Left hindlimb (tissue), 1 donor: Measurements from ENCODE around the gene LTO1.
"Not testable (repeated sequence)": the region's sequence is repeated elsewhere in the genome, so short reads cannot be mapped to it uniquely, and the experiment has no call there.

ENCODE experiments used
- DNase-seq: peaks from one replicate; pipeline ENCODE4 v3.0.0-alpha.2; 2018

Gene LTO1

GRCh38 chr11:69630017-69630416 lies 45.1 kb downstream of the LTO1 start:
- DNase-seq = no peak

DNA sequence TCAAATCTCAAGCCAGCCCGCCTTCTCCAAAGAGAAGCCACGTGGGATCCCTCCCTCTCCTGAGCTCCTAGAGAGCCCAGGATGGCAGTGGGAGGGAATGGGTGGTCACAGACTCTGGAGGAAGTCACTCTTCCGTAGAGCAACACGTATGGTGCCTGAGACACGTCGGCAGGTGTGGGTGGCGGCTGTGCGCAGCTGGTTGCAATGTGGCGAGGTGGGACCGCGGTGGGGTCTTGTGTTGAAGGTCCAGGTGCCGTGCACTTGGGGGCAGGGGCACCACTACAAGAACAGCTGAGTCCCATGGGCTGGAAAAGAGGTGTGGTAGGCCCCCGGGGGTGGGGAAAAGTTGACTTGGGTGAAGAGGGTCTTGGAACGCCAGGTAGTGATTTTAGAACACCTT lies 47.6 kb downstream of the LTO1 start:
- DNase-seq = no peak

GRCh38 chr11:69625476-69625875 lies 49.7 kb downstream of the LTO1 start:
- DNase-seq = no peak

GRCh38 chr11:69624293-69624692 lies 50.9 kb downstream of the LTO1 start:
- no peak for DNase-seq

DNA sequence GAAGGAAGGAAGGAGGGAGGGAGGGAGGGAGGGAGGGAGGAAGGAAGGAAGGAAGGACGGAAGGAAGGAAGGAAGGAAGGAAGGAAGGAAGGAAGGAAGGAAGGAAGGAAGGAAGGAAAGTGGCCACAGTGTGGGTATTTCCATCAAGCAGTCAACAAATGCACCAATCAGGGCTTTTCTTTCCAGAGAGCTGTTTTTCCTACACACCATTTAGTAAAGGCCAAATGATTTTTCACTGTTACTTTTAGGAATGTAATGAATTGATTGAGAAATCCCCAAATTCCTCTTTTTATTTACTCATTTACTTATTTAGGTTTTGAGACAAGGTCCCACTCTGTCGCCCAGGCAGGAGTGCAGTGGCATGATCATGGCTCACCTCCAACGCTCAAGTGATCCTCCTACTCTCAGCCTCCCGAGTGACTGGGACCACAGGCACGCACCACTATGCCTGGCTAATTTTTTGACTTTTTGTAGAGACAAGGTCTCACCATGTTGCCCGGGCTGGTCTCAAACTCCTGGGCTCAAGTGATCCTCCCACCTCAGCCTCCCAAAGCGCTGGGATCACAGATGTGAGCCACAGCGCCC lies 53.0 kb downstream of the LTO1 start:
- not testable (repeated sequence) for DNase-seq

- no peak for DNase-seq
Observed at GRCh38 chr11:69620683-69621290, 54.4 kb downstream of the LTO1 start.

DNA sequence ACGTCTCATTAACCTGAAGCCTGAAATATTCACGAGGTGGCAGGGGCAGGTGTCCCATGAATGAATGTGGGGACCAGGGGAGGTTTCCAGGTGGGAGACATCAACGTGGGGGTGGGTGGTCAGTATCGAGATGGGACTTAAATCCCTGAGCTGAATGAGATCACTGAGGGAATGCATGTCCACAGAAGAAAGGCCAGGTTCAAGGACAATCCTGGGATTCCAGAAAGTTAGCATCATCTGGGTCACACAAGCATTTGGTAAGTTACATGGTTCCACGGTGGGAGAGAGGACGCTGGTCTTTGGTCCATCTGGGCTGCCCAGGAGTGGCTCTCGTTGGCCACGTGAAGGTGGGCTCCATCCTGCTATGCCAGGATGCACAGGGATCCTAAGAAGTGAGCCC lies 56.9 kb downstream of the LTO1 start:
- DNase-seq = no peak

- DNase-seq = no peak
Observed at GRCh38 chr11:69617682-69618081, 57.5 kb downstream of the LTO1 start.

- DNase-seq = no peak
Observed at GRCh38 chr11:69617220-69617619, 57.9 kb downstream of the LTO1 start.
